A549 treated with Hydrocortisone at 1 μM for 4 hours (cell line): Measurements from ENCODE around the gene ATP5PF. TPM values are rescaled to one million over a fixed set of nuclear protein-coding genes. Genes with fewer than 3 reads are reported as not detected.

ENCODE experiments used
- total RNA-seq: library from RNA; stranded (reverse); fragments of 200-300 nt; extraction: Qiagen RNA extraction; gene quantifications from 5 replicates; pipeline ENCODE4 v1.2.3, GENCODE V29; 2022

ATP5PF gene, protein sequence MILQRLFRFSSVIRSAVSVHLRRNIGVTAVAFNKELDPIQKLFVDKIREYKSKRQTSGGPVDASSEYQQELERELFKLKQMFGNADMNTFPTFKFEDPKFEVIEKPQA
- total RNA-seq, result 211 to 245 TPM (median 221 TPM) in 5 replicates

DNA sequence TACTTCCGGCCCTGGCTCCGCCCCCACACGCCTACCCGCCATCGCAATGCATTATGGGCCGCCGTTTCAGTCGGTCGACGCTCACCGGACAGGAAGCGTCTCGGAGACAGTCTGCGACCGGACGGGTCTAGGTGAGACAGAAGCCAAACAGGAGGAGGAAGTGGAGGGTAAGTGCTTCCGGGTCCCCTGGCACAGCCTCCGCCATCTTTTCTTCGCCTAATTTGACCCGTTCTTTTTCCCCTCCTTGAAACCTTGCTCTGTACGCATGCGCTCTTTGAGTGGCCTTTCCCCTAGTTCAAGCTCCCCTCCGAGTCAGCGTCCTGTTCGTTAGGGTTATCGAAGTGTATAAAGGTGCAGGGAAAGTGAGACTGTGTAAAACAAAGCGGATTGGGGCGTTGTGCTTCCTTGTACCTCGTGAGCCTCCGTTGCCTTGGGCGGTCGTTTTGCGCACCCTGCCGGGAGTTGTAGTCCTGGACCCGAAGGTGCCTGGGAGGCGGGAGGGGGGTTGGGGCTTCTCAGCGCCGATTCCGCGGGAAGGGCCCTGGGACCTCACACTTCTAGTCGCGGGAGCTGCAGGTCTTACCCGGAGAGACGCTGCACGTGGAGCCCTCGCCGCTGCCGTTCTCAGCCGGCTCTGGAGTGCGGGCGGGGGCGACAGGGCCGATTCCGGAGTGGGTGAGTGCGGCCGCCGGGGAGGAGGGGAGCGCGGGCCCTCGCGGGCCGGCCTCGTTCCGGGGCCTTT, at the start of gene ATP5PF, which contains the start of gene GABPA:
Gene ATP5PF, minus strand, starts transcription at position 1 of the 742 bp plus-strand sequence. CDS start 5,110 bp downstream, outside the sequence.
Gene GABPA, plus strand, starts transcription at position 69 of the 742 bp plus-strand sequence. CDS start 6,627 bp downstream, outside the sequence.

Other genes starting within 250 kb of the ATP5PF start
- 33.4 to 37.5 TPM (median 35.8 TPM) in 5 replicates for gene MRPL39, start 127.4 kb downstream of the ATP5PF start, total RNA-seq
- gene JAM2, start 95.6 kb downstream of the ATP5PF start, total RNA-seq, result not detected in 5 replicates
- 4.9 to 7.2 TPM (median 7.0 TPM) in 5 replicates for gene GABPA, start 68 bp upstream of the ATP5PF start, total RNA-seq